ENCODE data around the gene ARPIN.
"Not testable (repeated sequence)": the region's sequence is repeated elsewhere in the genome, so short reads cannot be mapped to it uniquely, and the experiment has no call there.

ARPIN gene

DNA sequence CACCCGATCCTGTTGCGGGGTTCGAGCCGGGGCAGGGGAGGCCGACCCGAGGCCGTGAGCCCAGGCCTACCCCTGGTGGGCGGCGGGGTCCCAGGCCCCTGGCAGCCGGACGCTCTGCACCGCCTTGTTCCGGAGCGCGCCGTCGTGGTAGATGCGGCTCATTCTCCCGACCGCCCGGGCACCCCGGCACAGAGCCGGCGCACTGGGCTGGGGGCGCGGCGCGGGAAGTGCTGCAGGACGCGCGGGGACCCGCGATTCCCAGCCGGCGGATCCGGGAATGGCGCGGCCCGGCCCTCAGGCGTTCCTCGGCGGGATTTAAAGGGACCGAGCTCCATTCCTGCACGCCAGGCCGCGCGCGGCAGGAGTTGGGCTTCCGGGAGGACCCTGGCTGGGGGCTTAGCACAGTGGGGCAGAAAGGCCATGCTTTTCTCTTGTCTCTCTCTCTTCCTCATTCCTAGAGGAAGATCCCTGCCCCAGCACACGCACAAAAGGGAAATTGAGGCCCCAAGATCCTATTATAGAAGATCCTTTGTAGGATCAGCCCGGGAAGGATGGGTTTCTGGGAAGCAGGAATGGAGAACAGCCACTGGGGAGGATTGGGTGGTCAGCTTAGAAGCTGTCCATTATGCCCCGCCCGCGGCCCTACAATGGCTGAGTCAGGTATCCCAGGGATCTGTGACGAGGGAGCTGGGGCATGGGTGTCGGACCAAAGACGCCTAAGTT is at the start of gene ARPIN:
ARPIN (minus strand) TSS at position 279 of the 723 bp plus-strand sequence; CDS start at position 162, 117 bp downstream.
- no peak for DNase-seq (ENCODE audit: low read depth)
- TF ChIP-seq, protein P1, sequence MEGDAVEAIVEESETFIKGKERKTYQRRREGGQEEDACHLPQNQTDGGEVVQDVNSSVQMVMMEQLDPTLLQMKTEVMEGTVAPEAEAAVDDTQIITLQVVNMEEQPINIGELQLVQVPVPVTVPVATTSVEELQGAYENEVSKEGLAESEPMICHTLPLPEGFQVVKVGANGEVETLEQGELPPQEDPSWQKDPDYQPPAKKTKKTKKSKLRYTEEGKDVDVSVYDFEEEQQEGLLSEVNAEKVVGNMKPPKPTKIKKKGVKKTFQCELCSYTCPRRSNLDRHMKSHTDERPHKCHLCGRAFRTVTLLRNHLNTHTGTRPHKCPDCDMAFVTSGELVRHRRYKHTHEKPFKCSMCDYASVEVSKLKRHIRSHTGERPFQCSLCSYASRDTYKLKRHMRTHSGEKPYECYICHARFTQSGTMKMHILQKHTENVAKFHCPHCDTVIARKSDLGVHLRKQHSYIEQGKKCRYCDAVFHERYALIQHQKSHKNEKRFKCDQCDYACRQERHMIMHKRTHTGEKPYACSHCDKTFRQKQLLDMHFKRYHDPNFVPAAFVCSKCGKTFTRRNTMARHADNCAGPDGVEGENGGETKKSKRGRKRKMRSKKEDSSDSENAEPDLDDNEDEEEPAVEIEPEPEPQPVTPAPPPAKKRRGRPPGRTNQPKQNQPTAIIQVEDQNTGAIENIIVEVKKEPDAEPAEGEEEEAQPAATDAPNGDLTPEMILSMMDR (IDR thresholded peaks at IDR 0.05; ENCODE audit: low read depth, low read length): no peak
- TF ChIP-seq MYC (IDR thresholded peaks at IDR 0.05; ENCODE audit: low read depth, low read length) (no peak), POLR2A (IDR thresholded peaks at IDR 0.05; ENCODE audit: extremely low read depth, insufficient read length) (no peak)
- TF ChIP-seq, protein P2, sequence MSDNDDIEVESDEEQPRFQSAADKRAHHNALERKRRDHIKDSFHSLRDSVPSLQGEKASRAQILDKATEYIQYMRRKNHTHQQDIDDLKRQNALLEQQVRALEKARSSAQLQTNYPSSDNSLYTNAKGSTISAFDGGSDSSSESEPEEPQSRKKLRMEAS (IDR thresholded peaks at IDR 0.05; ENCODE audit: low read depth, low read length): no peak
- H3K4me3 ChIP-seq (ENCODE audit: low read depth, low read length): no peak within 1 kb of the TSS

DNA sequence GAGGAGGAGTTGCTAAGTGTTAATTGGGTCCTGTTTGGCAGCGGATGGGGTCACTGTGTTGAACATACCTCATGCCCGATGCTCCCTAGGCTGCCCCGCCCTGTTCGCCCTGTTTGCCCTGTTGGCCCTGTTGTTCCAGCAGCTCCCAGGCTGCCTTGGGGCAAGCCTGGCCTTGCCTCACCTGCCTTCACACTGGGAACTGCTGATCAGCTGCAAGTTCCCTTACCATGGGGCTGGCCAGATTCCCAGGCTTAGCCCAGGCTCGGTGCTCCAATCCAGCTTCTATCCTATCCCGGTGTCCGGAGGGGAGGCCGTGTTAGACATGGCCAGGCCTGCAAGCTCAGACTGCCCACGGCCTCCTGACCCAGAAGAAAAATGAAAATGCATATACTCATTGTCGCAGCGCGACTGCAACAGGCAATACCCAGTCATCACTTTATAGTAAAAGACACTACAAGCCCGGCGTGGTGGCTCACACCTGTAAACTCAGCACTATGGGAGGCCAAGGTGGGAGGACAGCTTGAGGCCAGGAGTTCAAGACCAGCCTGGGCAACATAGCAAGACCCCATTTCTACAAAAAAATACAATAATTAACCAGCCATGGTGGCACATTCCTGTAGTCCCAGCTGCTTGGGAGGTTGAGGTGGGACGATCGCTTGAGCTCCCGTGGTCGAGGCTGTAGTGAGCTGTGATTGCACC is 45.5 kb upstream of the ARPIN start:
- DNase-seq (ENCODE audit: low read depth): no peak
- no peak overlapping the region for H3K4me3 ChIP-seq (ENCODE audit: low read depth, low read length)
- TF ChIP-seq, protein P2 (IDR thresholded peaks at IDR 0.05; ENCODE audit: low read depth, low read length): no peak
- TF ChIP-seq MYC (IDR thresholded peaks at IDR 0.05; ENCODE audit: low read depth, low read length) (no peak), POLR2A (IDR thresholded peaks at IDR 0.05; ENCODE audit: extremely low read depth, insufficient read length) (no peak)
- TF ChIP-seq, protein P1 (IDR thresholded peaks at IDR 0.05; ENCODE audit: low read depth, low read length): no peak

DNA sequence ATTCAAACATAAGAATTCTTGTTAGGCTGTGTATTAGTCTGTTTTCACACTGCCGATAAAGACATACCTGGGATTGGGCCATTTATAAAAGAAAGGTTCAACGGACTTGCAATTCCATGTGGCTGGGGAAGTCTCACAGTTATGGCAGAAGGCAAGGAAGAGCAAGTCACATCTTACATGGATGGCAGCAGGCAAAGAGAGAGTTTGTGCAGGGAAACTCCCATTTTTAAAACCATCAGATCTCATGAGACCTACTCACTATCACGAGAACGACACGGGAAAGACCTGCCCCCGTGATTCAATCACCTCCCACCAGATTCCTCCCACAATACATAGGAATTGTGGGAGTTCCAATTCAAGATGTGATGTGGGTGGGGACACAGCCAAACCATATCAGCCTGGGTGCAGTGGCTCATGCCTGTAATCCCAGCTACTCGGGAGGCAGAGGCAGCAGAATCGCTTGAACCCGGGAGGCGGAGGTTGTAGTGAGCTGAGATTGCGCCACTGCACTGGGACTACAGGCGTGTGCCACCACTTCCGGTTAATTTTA is 42.8 kb upstream of the ARPIN start:
- H3K4me3 ChIP-seq (ENCODE audit: low read depth, low read length); DNase-seq (ENCODE audit: low read depth): not testable (repeated sequence)

DNA sequence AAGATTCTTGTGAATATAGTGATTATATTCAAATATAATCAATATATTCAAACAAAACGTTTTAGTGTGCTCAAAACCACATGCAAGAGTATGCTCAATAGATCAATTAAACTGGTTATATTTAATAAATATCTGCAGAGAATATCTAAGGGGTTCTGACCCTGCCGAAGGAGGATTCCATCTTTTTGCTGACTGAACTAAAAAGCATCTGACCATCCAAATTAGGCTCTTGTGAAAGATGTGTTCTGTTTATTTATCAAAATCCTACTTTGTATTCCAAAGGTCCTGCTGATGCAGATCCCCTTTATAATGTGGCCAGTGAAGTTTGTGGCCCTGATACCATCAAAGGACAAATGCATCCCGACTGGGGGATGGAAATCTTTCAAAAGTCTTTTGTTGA is 41.8 kb upstream of the ARPIN start:
- H3K4me3 ChIP-seq (ENCODE audit: low read depth, low read length): no peak overlapping the region
- TF ChIP-seq POLR2A (IDR thresholded peaks at IDR 0.05; ENCODE audit: extremely low read depth, insufficient read length): no peak
- TF ChIP-seq, protein P2 (IDR thresholded peaks at IDR 0.05; ENCODE audit: low read depth, low read length): no peak
- TF ChIP-seq, protein P1 (IDR thresholded peaks at IDR 0.05; ENCODE audit: low read depth, low read length): no peak
- TF ChIP-seq MYC (IDR thresholded peaks at IDR 0.05; ENCODE audit: low read depth, low read length): no peak
- DNase-seq (ENCODE audit: low read depth): no peak

DNA sequence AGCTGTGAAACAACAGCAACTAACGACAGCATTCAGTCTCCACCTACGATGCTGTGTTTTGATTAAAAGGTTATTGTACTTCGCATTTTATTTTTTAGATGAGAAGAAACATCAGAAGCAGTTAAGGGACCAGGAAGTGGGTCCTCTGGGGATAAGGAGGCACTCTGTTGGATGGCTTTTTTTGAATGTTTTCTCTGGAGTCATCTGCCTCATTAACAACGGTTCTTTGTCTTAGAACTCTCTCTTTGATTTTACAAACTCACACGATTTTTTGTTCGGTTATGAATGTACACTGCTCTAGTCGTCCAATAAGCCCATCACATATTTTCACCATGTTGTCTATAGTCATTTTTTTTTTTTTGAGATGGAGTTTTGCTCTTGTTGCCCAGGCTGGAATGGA is 36.0 kb upstream of the ARPIN start:
- TF ChIP-seq, protein P1 (IDR thresholded peaks at IDR 0.05; ENCODE audit: low read depth, low read length): no peak
- TF ChIP-seq MYC (IDR thresholded peaks at IDR 0.05; ENCODE audit: low read depth, low read length) (no peak), POLR2A (IDR thresholded peaks at IDR 0.05; ENCODE audit: extremely low read depth, insufficient read length) (no peak)
- TF ChIP-seq, protein P2 (IDR thresholded peaks at IDR 0.05; ENCODE audit: low read depth, low read length): no peak
- DNase-seq (ENCODE audit: low read depth): no peak
- H3K4me3 ChIP-seq (ENCODE audit: low read depth, low read length): no peak overlapping the region

DNA sequence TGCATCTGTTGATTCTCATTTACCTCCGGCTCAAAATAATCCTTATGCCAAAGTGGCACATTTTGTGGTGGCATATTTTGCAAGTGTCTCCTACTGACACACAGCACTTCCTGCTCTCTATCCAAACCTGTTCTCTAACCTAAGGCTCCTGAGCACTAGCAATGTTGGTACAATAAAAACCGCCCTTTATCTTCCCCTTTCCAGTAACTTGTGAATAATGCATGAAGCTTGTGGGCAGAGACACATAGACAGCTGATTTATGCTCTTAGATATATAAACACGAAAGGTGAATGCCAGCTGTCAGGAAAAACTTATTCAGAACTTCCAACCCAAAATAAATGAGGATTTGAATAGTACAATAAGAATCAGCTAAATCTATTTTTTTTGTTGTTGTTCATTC is 34.6 kb upstream of the ARPIN start:
- DNase-seq (ENCODE audit: low read depth): no peak
- TF ChIP-seq, protein P1 (IDR thresholded peaks at IDR 0.05; ENCODE audit: low read depth, low read length): no peak
- TF ChIP-seq, protein P2 (IDR thresholded peaks at IDR 0.05; ENCODE audit: low read depth, low read length): no peak
- no peak for TF ChIP-seq POLR2A (IDR thresholded peaks at IDR 0.05; ENCODE audit: extremely low read depth, insufficient read length)
- no peak for TF ChIP-seq MYC (IDR thresholded peaks at IDR 0.05; ENCODE audit: low read depth, low read length)
- no peak overlapping the region for H3K4me3 ChIP-seq (ENCODE audit: low read depth, low read length)

Measured in NB4 (cell line).